Measurements from ENCODE around the gene FBXO30. TPM values are rescaled to one million over a fixed set of nuclear protein-coding genes. Genes with fewer than 3 reads are reported as not detected.

The FBXO30 gene
- total and polyA plus RNA-seq, 9 of the 15 experiments (the other 6 are each of a cell fraction or from before 2014, with no cell fraction given) = 3.6 to 12.8 (median 7.1) TPM

- TF ChIP-seq, protein P1, sequence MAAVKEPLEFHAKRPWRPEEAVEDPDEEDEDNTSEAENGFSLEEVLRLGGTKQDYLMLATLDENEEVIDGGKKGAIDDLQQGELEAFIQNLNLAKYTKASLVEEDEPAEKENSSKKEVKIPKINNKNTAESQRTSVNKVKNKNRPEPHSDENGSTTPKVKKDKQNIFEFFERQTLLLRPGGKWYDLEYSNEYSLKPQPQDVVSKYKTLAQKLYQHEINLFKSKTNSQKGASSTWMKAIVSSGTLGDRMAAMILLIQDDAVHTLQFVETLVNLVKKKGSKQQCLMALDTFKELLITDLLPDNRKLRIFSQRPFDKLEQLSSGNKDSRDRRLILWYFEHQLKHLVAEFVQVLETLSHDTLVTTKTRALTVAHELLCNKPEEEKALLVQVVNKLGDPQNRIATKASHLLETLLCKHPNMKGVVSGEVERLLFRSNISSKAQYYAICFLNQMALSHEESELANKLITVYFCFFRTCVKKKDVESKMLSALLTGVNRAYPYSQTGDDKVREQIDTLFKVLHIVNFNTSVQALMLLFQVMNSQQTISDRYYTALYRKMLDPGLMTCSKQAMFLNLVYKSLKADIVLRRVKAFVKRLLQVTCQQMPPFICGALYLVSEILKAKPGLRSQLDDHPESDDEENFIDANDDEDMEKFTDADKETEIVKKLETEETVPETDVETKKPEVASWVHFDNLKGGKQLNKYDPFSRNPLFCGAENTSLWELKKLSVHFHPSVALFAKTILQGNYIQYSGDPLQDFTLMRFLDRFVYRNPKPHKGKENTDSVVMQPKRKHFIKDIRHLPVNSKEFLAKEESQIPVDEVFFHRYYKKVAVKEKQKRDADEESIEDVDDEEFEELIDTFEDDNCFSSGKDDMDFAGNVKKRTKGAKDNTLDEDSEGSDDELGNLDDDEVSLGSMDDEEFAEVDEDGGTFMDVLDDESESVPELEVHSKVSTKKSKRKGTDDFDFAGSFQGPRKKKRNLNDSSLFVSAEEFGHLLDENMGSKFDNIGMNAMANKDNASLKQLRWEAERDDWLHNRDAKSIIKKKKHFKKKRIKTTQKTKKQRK (IDR thresholded peaks at IDR 0.05; ENCODE audit: borderline replicate concordance, low read depth, low read length) = no peak
- no peak for TF ChIP-seq ILK (tag; IDR thresholded peaks at IDR 0.05; ENCODE audit: borderline replicate concordance, low read depth)
- TF ChIP-seq SMARCE1 (IDR thresholded peaks at IDR 0.05) = peak; percentile 72
- no peak for TF ChIP-seq RBM17 (IDR thresholded peaks at IDR 0.05; ENCODE audit: borderline replicate concordance, low read depth, low read length)
- no peak for TF ChIP-seq HMGN3 (IDR thresholded peaks at IDR 0.05; ENCODE audit: borderline replicate concordance, extremely low read depth, insufficient read length, low read depth, low read length)
- no peak for TF ChIP-seq HOXB6 (CRISPR knock-in tag; IDR thresholded peaks at IDR 0.05; ENCODE audit: borderline replicate concordance)
- TF ChIP-seq ZNF586 (CRISPR knock-in tag; conservative IDR thresholded peaks at IDR 0.05) = no peak
- no peak for TF ChIP-seq DIDO1 (tag; IDR thresholded peaks at IDR 0.05; ENCODE audit: low read depth)
- no peak for TF ChIP-seq ZKSCAN8 (CRISPR knock-in tag; IDR thresholded peaks at IDR 0.05)
- 0 out of 2 replicates have a peak, but pooled peaks have one; percentile 4 for TF ChIP-seq THRB (CRISPR knock-in tag; conservative IDR thresholded peaks at IDR 0.05)
- no peak for TF ChIP-seq ZC3H8 (IDR thresholded peaks at IDR 0.05)
- TF ChIP-seq SAFB2 (IDR thresholded peaks at IDR 0.05; ENCODE audit: borderline replicate concordance, low read depth, low read length, severe bottlenecking) = no peak
- no peak for TF ChIP-seq ZNF780A (CRISPR knock-in tag; IDR thresholded peaks at IDR 0.05)
- no peak for TF ChIP-seq STAT5A (IDR thresholded peaks at IDR 0.05; ENCODE audit: borderline replicate concordance, low read length)
- TF ChIP-seq CREBBP (IDR thresholded peaks at IDR 0.05; ENCODE audit: low read depth, low read length) = no peak
- no peak for TF ChIP-seq ZNF57 (CRISPR knock-in tag; IDR thresholded peaks at IDR 0.05)
- no peak for TF ChIP-seq ZNF24 (IDR thresholded peaks at IDR 0.05)
- TF ChIP-seq MTF1 (CRISPR knock-in tag; IDR thresholded peaks at IDR 0.05; ENCODE audit: borderline replicate concordance) = no peak
- TF ChIP-seq TFE3 (CRISPR knock-in tag; IDR thresholded peaks at IDR 0.05) = no peak
- TF ChIP-seq, protein P2, sequence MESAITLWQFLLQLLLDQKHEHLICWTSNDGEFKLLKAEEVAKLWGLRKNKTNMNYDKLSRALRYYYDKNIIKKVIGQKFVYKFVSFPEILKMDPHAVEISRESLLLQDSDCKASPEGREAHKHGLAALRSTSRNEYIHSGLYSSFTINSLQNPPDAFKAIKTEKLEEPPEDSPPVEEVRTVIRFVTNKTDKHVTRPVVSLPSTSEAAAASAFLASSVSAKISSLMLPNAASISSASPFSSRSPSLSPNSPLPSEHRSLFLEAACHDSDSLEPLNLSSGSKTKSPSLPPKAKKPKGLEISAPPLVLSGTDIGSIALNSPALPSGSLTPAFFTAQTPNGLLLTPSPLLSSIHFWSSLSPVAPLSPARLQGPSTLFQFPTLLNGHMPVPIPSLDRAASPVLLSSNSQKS (CRISPR knock-in tag; IDR thresholded peaks at IDR 0.05) = no peak
- TF ChIP-seq MCM7 (IDR thresholded peaks at IDR 0.05) = no peak
- TF ChIP-seq E2F3 (CRISPR knock-in tag; IDR thresholded peaks at IDR 0.05) = no peak
Observed at GRCh38 chr6:145813285-145814034, 1.1 kb downstream of the FBXO30 start (continued).

Data from K562 (cell line).